Spleen (tissue), 11 donors: ENCODE measurements around the gene JADE3. TPM values are rescaled to one million over a fixed set of nuclear protein-coding genes. Genes with fewer than 3 reads are reported as not detected.

Experiments
- DNase-seq: peaks from one replicate; pipeline ENCODE4 v3.0.0-alpha.2; 2020
- H3K27ac ChIP-seq, 8 donors: fragments of 200-600 bp; sonication (generic) in 7 of 8; 1 replicate in 4 of 8; 2 replicates in 4 of 8; pipeline versions ENCODE4 v1.5.0 to v1.8.0; 2016 to 2021; ENCODE audit warnings: inconsistent platforms in 4 of 8, mild to moderate bottlenecking in 4 of 8, moderate library complexity in 1 of 8
- H3K27me3 ChIP-seq, 7 donors: fragments of 200-600 bp; sonication (generic) in 6 of 7; replicated peaks in 1 of 7; 1 replicate in 4 of 7; 2 replicates in 3 of 7; pipeline versions ENCODE4 v1.5.0 to v1.8.0; 2016 to 2021; ENCODE audit warnings: inconsistent platforms in 3 of 7, mild to moderate bottlenecking in 1 of 7
- H3K36me3 ChIP-seq, 6 donors: fragments of 200-600 bp; sonication (generic) in 5 of 6; 1 replicate in 4 of 6; 2 replicates in 2 of 6; pipeline versions ENCODE4 v1.5.0 to v1.8.0; 2016 to 2021; ENCODE audit warnings: inconsistent platforms in 2 of 6
- H3K4me1 ChIP-seq, 6 donors: fragments of 200-600 bp; sonication (generic) in 5 of 6; 1 replicate in 3 of 6; 2 replicates in 3 of 6; pipeline versions ENCODE4 v1.5.0 to v1.8.0; 2016 to 2021; ENCODE audit warnings: inconsistent platforms in 3 of 6
- H3K4me3 ChIP-seq, 8 donors: fragments of 200-600 bp; sonication (generic) in 7 of 8; 1 replicate in 4 of 8; 2 replicates in 4 of 8; pipeline versions ENCODE4 v1.5.0 to v1.8.0; 2016 to 2021; ENCODE audit warnings: inconsistent platforms in 4 of 8, mild to moderate bottlenecking in 4 of 8, moderate library complexity in 2 of 8
- H3K9me3 ChIP-seq, 8 donors: fragments of 200-600 bp; sonication (generic) in 7 of 8; 1 replicate in 4 of 8; 2 replicates in 4 of 8; pipeline versions ENCODE4 v1.5.0 to v1.8.0; 2016 to 2021; ENCODE audit warnings: inconsistent platforms in 4 of 8
- POLR2A ChIP-seq, 3 donors: fragments of 450-650 bp; IDR thresholded peaks; one replicate each; pipeline ENCODE4 v1.5.1; 2017; ENCODE audit warnings: antibody characterized with exemption in 3 of 3, mild to moderate bottlenecking in 1 of 3
- POLR2AphosphoS5 ChIP-seq, 3 donors: sonication (generic); formaldehyde crosslinking; IDR thresholded peaks; one replicate each; pipeline ENCODE4 v1.5.1; 2017; ENCODE audit warnings: antibody characterized with exemption in 3 of 3
- WGBS, 5 donors: extraction: QIAGEN DNeasy Blood & Tissue Kit in 3 of 5; methylation state at CpG; one replicate each; pipeline versions ENCODE4 v1.1.5 to v1.1.7; 2013 to 2018; 5-methylcytosine and 5-hydroxymethylcytosine counted together
- intact Hi-C: fragments of 100-400 bp; cut with DNase I; formaldehyde crosslinking; loops from one replicate; pipeline ENCODE4 v1.15.0; 2023; ENCODE audit warnings: low total_unique reads
- polyA plus RNA-seq, 3 donors: library from polyadenylated mRNA; stranded (reverse); fragments of 200-250 nt; gene quantifications; one replicate each; pipeline ENCODE4 v1.2.1, GENCODE V29; 2013
- total RNA-seq, 7 donors: library from RNA; depleted of rRNA in 3 of 7; stranded (reverse); fragments of >200 nt in 3 of 7; fragmentation: NEBNext Ultra II Directional in 4 of 7; extraction: Animal tissue kit (Norgen Biotek cat#: 25700) in 4 of 7; gene quantifications; one replicate each; pipeline versions ENCODE4 v1.1.0 to v1.2.1, GENCODE V29; 2016 to 2021
- TF ChIP-seq, protein P1 (sequence below), 11 experiments: fragments of 200-600 bp in 7 of 11; fragments of 450-650 bp in 4 of 11; sonication (generic) in 4 of 11; IDR thresholded peaks in 8 of 11; conservative IDR thresholded peaks in 3 of 11; 1 replicate in 7 of 11; 2 replicates in 4 of 11; pipeline versions ENCODE4 v1.4.0 to v1.8.0; 2016 to 2021; ENCODE audit warnings: antibody characterized with exemption in 11 of 11, inconsistent platforms in 4 of 11, mild to moderate bottlenecking in 1 of 11
- donor health status: healthy with polysubstance abuse.
- donor health status: DM: no; HTN: no; CAD: no; lungs with moderate emphysema.
- donor health status: DM: no; HTN: no; CAD: no.
- donor health status: Bipolar disorder and iron deficiency.
- donor health status: healthy.
- donor health status: DM: no; HTN: no; CAD: no.
- donor health status: DM: yes; HTN: yes; CAD: no.

JADE3 gene
- total and polyA plus RNA-seq, 10 donors: 6.0 to 15.6 (median 11.4) TPM

DNA sequence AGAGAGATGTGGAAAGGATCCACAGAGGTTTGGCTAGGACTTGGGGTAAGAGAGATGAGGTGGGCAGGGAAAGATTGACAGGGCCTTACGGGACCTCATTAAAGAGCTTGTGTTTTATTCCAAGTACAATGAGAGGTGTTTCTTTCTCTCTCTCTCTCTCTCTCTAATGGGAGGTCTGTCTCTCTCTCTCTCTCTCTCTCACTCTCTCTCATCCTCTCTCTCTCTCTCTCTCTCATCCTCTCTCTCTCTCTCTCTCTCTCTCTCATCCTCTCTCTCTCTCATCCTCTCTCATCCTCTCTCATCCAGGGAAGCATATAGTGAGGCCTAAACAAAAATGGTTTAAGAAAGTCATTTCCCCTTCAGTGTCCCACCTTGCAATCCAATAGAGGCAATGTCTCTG is 5.4 kb downstream of the JADE3 start:
- Histone ChIP-seq H3K36me3 (no peaks in the 10 kb centered on the region), H3K27me3 (peaks cover 0 to 29% (median 0%) of the 10 kb centered on the region in 7 donors), H3K9me3 (peaks cover 0 to 13% (median 2%) of the 10 kb centered on the region in 8 donors), H3K4me1 (peaks cover 0 to 13% (median 3%) of the 10 kb centered on the region in 6 donors), H3K4me3 (no peak overlapping the region), H3K27ac (no peak overlapping the region)
- 70 to 100% (median 93%) methylated on average over 1 of the region's 1 CpG for WGBS, 5 donors
- DNase-seq: no peak
- TF ChIP-seq POLR2A (IDR thresholded peaks at IDR 0.05): no peak
- TF ChIP-seq POLR2AphosphoS5 (IDR thresholded peaks at IDR 0.05): no peak
- TF ChIP-seq, protein P1, sequence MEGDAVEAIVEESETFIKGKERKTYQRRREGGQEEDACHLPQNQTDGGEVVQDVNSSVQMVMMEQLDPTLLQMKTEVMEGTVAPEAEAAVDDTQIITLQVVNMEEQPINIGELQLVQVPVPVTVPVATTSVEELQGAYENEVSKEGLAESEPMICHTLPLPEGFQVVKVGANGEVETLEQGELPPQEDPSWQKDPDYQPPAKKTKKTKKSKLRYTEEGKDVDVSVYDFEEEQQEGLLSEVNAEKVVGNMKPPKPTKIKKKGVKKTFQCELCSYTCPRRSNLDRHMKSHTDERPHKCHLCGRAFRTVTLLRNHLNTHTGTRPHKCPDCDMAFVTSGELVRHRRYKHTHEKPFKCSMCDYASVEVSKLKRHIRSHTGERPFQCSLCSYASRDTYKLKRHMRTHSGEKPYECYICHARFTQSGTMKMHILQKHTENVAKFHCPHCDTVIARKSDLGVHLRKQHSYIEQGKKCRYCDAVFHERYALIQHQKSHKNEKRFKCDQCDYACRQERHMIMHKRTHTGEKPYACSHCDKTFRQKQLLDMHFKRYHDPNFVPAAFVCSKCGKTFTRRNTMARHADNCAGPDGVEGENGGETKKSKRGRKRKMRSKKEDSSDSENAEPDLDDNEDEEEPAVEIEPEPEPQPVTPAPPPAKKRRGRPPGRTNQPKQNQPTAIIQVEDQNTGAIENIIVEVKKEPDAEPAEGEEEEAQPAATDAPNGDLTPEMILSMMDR (IDR thresholded peaks at IDR 0.05 in 8 of 11, conservative IDR thresholded peaks at IDR 0.05 in 3 of 11): no peak
- intact Hi-C loops: no loop called here

DNA sequence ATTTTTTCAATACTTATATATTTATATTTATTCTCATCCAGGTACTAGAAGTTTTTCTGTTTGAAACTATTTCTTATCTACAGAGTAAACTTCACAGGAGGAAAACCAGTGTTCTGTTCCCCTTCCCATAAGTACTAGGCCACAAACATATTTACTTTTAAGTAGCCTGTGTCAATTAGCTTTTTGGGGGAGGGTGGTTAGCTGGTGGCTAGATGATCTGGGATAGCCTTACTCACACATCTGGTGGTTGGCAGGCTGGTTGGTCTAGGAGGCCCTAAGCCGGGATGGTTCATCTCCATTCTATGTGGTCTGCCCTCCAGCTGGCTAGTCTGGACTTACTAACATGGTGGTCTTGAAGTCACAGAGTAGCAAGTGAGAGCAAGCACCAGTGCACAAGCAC is 6.2 kb downstream of the JADE3 start:
- TF ChIP-seq POLR2AphosphoS5 (IDR thresholded peaks at IDR 0.05) (no peak), POLR2A (IDR thresholded peaks at IDR 0.05) (no peak)
- TF ChIP-seq, protein P1 (IDR thresholded peaks at IDR 0.05 in 8 of 11, conservative IDR thresholded peaks at IDR 0.05 in 3 of 11): no peak
- intact Hi-C loops: no loop called here
- WGBS, 5 donors: 89 to 100% (median 100%) methylated on average over 1 of the region's 1 CpG

DNA sequence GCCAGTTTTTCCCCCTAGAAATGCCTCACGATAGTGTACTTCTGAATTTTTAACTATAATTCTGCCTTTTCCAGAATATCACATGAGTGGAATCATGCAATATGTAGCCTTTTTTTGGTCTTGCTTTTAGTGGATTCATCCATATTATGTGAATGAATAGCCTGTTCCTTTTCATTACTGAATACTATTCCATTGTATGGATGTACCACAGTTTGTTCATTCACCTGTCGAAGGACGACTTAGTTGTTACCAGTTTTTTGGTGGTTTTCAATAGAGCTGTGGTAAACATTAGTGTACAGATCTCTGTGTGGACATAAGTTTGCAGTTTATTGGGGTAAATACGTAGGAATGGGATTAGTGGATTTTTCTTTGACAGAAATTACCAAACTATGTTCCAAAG is 8.0 kb downstream of the JADE3 start:
- intact Hi-C loops: no loop called here
- H3K4me3 ChIP-seq: no peak overlapping the region
- WGBS, 5 donors: 62 to 72% (median 67%) methylated on average over 4 of the region's 4 CpGs
- no peak for DNase-seq
- TF ChIP-seq POLR2A (IDR thresholded peaks at IDR 0.05) (no peak), POLR2AphosphoS5 (IDR thresholded peaks at IDR 0.05) (no peak)
- TF ChIP-seq, protein P1 (IDR thresholded peaks at IDR 0.05 in 8 of 11, conservative IDR thresholded peaks at IDR 0.05 in 3 of 11): no peak
- peaks cover 0 to 5% (median 0%) of the 10 kb centered on the region in 7 donors for H3K27me3 ChIP-seq
- no peaks in the 10 kb centered on the region for H3K4me1 ChIP-seq
- peaks cover 0 to 13% (median 2%) of the 10 kb centered on the region in 8 donors for H3K9me3 ChIP-seq
- H3K27ac ChIP-seq: no peak overlapping the region
- H3K36me3 ChIP-seq: no peaks in the 10 kb centered on the region

More for the DNA sequence above, 6.2 kb downstream of the JADE3 start:
- no peak overlapping the region for H3K4me3 ChIP-seq
- peaks cover 0 to 9% (median 3%) of the 10 kb centered on the region in 6 donors for H3K4me1 ChIP-seq
- peaks cover 0 to 22% (median 0%) of the 10 kb centered on the region in 7 donors for H3K27me3 ChIP-seq
- no peak overlapping the region for H3K27ac ChIP-seq
- H3K9me3 ChIP-seq: peaks cover 0 to 13% (median 2%) of the 10 kb centered on the region in 8 donors
- H3K36me3 ChIP-seq: no peaks in the 10 kb centered on the region
- DNase-seq: no peak

DNA sequence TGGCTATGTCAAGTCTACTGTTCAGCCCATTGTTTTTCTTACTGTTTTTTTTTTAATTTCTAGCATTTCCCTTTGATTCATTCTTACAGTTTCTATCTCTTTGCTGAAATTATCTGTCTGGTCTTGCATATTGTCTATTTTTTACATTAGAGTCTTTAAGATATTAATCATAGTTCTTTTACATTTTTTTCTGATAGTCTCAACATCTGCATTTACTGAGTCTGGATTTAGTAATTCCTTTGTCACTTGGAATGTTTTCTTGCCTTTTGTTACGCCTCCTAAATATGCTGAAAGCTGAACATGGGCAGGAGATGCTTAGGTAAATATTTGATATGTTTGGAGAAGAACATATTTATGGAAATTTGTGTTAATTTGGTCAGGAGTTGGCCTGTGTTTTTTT is 10.4 kb downstream of the JADE3 start:
- H3K4me3 ChIP-seq: no peak overlapping the region
- intact Hi-C loops: no loop called here
- no peaks in the 10 kb centered on the region for H3K27me3 ChIP-seq
- H3K27ac ChIP-seq: no peak overlapping the region
- H3K4me1 ChIP-seq: no peaks in the 10 kb centered on the region
- H3K36me3 ChIP-seq: no peaks in the 10 kb centered on the region
- WGBS, 5 donors: 81 to 100% (median 90%) methylated on average over 1 of the region's 1 CpG
- DNase-seq: no peak
- peaks cover 0 to 13% (median 2%) of the 10 kb centered on the region in 8 donors for H3K9me3 ChIP-seq
- TF ChIP-seq, protein P1 (IDR thresholded peaks at IDR 0.05 in 8 of 11, conservative IDR thresholded peaks at IDR 0.05 in 3 of 11): no peak
- TF ChIP-seq POLR2A (IDR thresholded peaks at IDR 0.05): no peak
- no peak for TF ChIP-seq POLR2AphosphoS5 (IDR thresholded peaks at IDR 0.05)
